Psoas muscle (tissue), 8 donors: ENCODE measurements around the gene MYO5A. TPM values are rescaled to one million over a fixed set of nuclear protein-coding genes. Genes with fewer than 3 reads are reported as not detected.
A peak's percentile ranks its signal among the peaks of the same experiment; 100 is the strongest.

Experiments used
- ATAC-seq, 4 donors: fragments of 200-7000 bp; cut with Tn5 transposase; one replicate each; pipeline ENCODE4 v1.9.1; 2020; ENCODE audit warnings: moderate library complexity in 3 of 4, mild to moderate bottlenecking in 2 of 4
- DNase-seq, 2 donors: peaks; one replicate each; pipeline ENCODE4 v3.0.0-alpha.2; 2020
- H3K27ac ChIP-seq: fragments of 200-600 bp; one replicate; pipeline ENCODE4 v1.8.0; 2022
- H3K27me3 ChIP-seq, 3 donors: fragments of 200-600 bp in 1 of 3; one replicate each; pipeline versions ENCODE4 v1.6.1 to v1.8.0; 2013 to 2022; ENCODE audit warnings: low read length in 2 of 3, mild to moderate bottlenecking in 2 of 3, moderate library complexity in 1 of 3; ENCODE audit not compliant: insufficient read depth in 3 of 3
- H3K36me3 ChIP-seq, 2 donors: fragments of 200-600 bp in 1 of 2; one replicate each; pipeline versions ENCODE4 v1.6.1 to v1.8.0; 2013 to 2022; ENCODE audit warnings: low read depth in 1 of 2, mild to moderate bottlenecking in 1 of 2, moderate library complexity in 1 of 2; ENCODE audit not compliant: insufficient read depth in 1 of 2
- H3K4me1 ChIP-seq: fragments of 200-600 bp; one replicate; pipeline ENCODE4 v1.8.0; 2022
- H3K4me3 ChIP-seq: fragments of 200-600 bp; one replicate; pipeline ENCODE4 v1.8.0; 2022; ENCODE audit warnings: mild to moderate bottlenecking
- H3K9me3 ChIP-seq: fragments of 200-600 bp; one replicate; pipeline ENCODE4 v1.8.0; 2022
- CTCF ChIP-seq: fragments of 200-600 bp; IDR thresholded peaks from one replicate; pipeline ENCODE4 v1.8.0; 2022; ENCODE audit warnings: antibody characterized with exemption
- WGBS, 3 donors: extraction: QIAGEN DNeasy Blood & Tissue Kit; methylation state at CpG; one replicate each; pipeline versions ENCODE4 v1.1.6 to v1.1.7; 2013; 5-methylcytosine and 5-hydroxymethylcytosine counted together
- intact Hi-C, 2 donors: fragments of 100-400 bp; cut with DNase I; formaldehyde crosslinking; loops; one replicate each; pipeline versions ENCODE4 v1.11.0 to v1.14.2; 2022
- polyA plus RNA-seq, 3 donors: library from polyadenylated mRNA; stranded (reverse); fragments of 200-250 nt; gene quantifications; one replicate each; pipeline ENCODE4 v1.2.3, GENCODE V29; 2013
- total RNA-seq, 4 donors: library from RNA; stranded (reverse); fragmentation: NEBNext Ultra II Directional in 2 of 4; extraction: Animal tissue kit (Norgen Biotek cat#: 25700) in 2 of 4; gene quantifications; one replicate each; pipeline versions ENCODE4 v1.2.1 to v1.2.4, GENCODE V29; 2021 to 2023
- donor health status: healthy with polysubstance abuse.
- donor health status: DM: no; HTN: no; CAD: no; lungs with moderate emphysema.
- donor health status: Bipolar disorder and iron deficiency.
- donor health status: healthy.
- donor health status: DM: yes; HTN: yes; CAD: no.
- donor health status: DM: no; HTN: no; CAD: no.
- donor health status: DM: no; HTN: no; CAD: no.
- donor health status: DM: yes; HTN: yes; CAD: no.

The MYO5A gene
- total and polyA plus RNA-seq, 7 donors, result 3.6 to 9.9 (median 6.3) TPM

- TF ChIP-seq CTCF, result no peak
- H3K27me3 ChIP-seq, result no peaks in the 10 kb centered on the region
- DNase-seq, result no peak
- WGBS, 3 donors, result 42 to 59% (median 59%) methylated on average over 6 of the region's 6 CpGs
- peak overlapping the region; percentile 26 for H3K27ac ChIP-seq
- H3K4me3 ChIP-seq, result no peak overlapping the region
- H3K4me1 ChIP-seq, result peaks cover 9% of the 10 kb centered on the region
- intact Hi-C loops, result no loop called here
- peaks cover 5 to 68% of the 10 kb centered on the region in 2 donors for H3K36me3 ChIP-seq
- H3K9me3 ChIP-seq, result no peaks in the 10 kb centered on the region
- ATAC-seq, result peak; percentile 86 to 93 (median 90)
Observed at GRCh38 chr15:52349052-52349700, 179.5 kb downstream of the MYO5A start.

- peaks cover 9% of the 10 kb centered on the region for H3K4me1 ChIP-seq
- ATAC-seq (peak; percentile 61 to 86 (median 80)), DNase-seq (no peak)
- no peak for TF ChIP-seq CTCF
- H3K4me3 ChIP-seq, result no peak overlapping the region
- intact Hi-C loops, result no loop called here
- H3K9me3 ChIP-seq, result no peaks in the 10 kb centered on the region
- no peaks in the 10 kb centered on the region for H3K27me3 ChIP-seq
- H3K36me3 ChIP-seq, result peaks cover 5 to 61% of the 10 kb centered on the region in 2 donors
- WGBS, 3 donors, result 65 to 82% (median 82%) methylated on average over 5 of the region's 5 CpGs
- H3K27ac ChIP-seq, result no peak overlapping the region
Observed at GRCh38 chr15:52348056-52348745, 180.5 kb downstream of the MYO5A start.

- H3K9me3 ChIP-seq, result no peaks in the 10 kb centered on the region
- no peaks in the 10 kb centered on the region for H3K27me3 ChIP-seq
- intact Hi-C loops, result no loop called here
- H3K4me1 ChIP-seq, result peaks cover 9% of the 10 kb centered on the region
- no peak for TF ChIP-seq CTCF
- DNase-seq (no peak), ATAC-seq (no peak)
- no peak overlapping the region for H3K4me3 ChIP-seq
- peaks cover 0 to 30% of the 10 kb centered on the region in 2 donors for H3K36me3 ChIP-seq
- H3K27ac ChIP-seq, result no peak overlapping the region
- WGBS, 3 donors, result 90 to 93% (median 92%) methylated on average over 1 of the region's 1 CpG
Observed at GRCh38 chr15:52344592-52344991, 184.1 kb downstream of the MYO5A start.

- Histone ChIP-seq H3K4me3 (no peak overlapping the region), H3K36me3 (peaks cover 0 to 33% of the 10 kb centered on the region in 2 donors), H3K27me3 (no peaks in the 10 kb centered on the region), H3K9me3 (no peaks in the 10 kb centered on the region), H3K4me1 (peaks cover 2% of the 10 kb centered on the region), H3K27ac (no peak overlapping the region)
- ATAC-seq (no peak), DNase-seq (no peak)
- TF ChIP-seq CTCF, result no peak
- 65 to 82% (median 76%) methylated on average over 3 of the region's 3 CpGs for WGBS, 3 donors
- intact Hi-C loops, result no loop called here
Observed at GRCh38 chr15:52343831-52344230, 184.8 kb downstream of the MYO5A start.
